KG1 (cell line): ENCODE measurements around the gene CD300C.
A peak's percentile ranks its signal among the peaks of the same experiment; 100 is the strongest.
"Not testable (repeated sequence)": the region's sequence is repeated elsewhere in the genome, so short reads cannot be mapped to it uniquely, and the experiment has no call there.

Experiments used
- DNase-seq: peaks from one replicate; lab custom pipeline; 2025; lab: John Stamatoyannopoulos, UW

The CD300C gene

GRCh38 chr17:74561586-74561985, 15.7 kb upstream of the CD300C start:
- no peak for DNase-seq

- no peak for DNase-seq
These were observed 13.1 kb upstream of the CD300C start for GRCh38 chr17:74558882-74559519.

GRCh38 chr17:74558402-74558801, 12.5 kb upstream of the CD300C start:
- DNase-seq, result not testable (repeated sequence)

GRCh38 chr17:74555427-74555940, 9.6 kb upstream of the CD300C start:
- no peak for DNase-seq

- no peak for DNase-seq
These were observed 9.0 kb upstream of the CD300C start for GRCh38 chr17:74554909-74555308.

- DNase-seq, result no peak
These were observed 6.1 kb upstream of the CD300C start for GRCh38 chr17:74552037-74552436.

GRCh38 chr17:74550602-74551001, 4.7 kb upstream of the CD300C start:
- no peak for DNase-seq

GRCh38 chr17:74549343-74549742, 3.4 kb upstream of the CD300C start:
- DNase-seq, result no peak

- no peak for DNase-seq
These were observed 1.8 kb upstream of the CD300C start for GRCh38 chr17:74547736-74548135.

GRCh38 chr17:74547264-74547663, 1.3 kb upstream of the CD300C start:
- no peak for DNase-seq

GRCh38 chr17:74546586-74546985, 671 bp upstream of the CD300C start:
- DNase-seq, result no peak

GRCh38 chr17:74544991-74545842, 698 bp downstream of the CD300C start:
- no peak for DNase-seq

GRCh38 chr17:74543891-74544760, 1.8 kb downstream of the CD300C start:
- no peak for DNase-seq

- no peak for DNase-seq
These were observed 2.5 kb downstream of the CD300C start for GRCh38 chr17:74543406-74543805.

GRCh38 chr17:74542727-74543383, 3.1 kb downstream of the CD300C start:
- no peak for DNase-seq

GRCh38 chr17:74542166-74542565, 3.7 kb downstream of the CD300C start:
- no peak for DNase-seq

- no peak for DNase-seq
These were observed 4.5 kb downstream of the CD300C start for GRCh38 chr17:74541176-74542111.

- DNase-seq, result no peak
These were observed 6.6 kb downstream of the CD300C start for GRCh38 chr17:74539281-74539820.

GRCh38 chr17:74536890-74537289, 9.0 kb downstream of the CD300C start:
- DNase-seq, result no peak

GRCh38 chr17:74532115-74532514, 13.8 kb downstream of the CD300C start:
- peak; percentile 87 for DNase-seq
